HuH-7 (cell line): ENCODE data around the gene PAPLN.
A peak's percentile ranks its signal among the peaks of the same experiment; 100 is the strongest.
"Not testable (repeated sequence)": the region's sequence is repeated elsewhere in the genome, so short reads cannot be mapped to it uniquely, and the experiment has no call there.

ENCODE experiments used
- DNase-seq: peaks from one replicate; pipeline ENCODE4 v3.0.0; 2011; ENCODE audit warnings: low spot score

Gene PAPLN, protein sequence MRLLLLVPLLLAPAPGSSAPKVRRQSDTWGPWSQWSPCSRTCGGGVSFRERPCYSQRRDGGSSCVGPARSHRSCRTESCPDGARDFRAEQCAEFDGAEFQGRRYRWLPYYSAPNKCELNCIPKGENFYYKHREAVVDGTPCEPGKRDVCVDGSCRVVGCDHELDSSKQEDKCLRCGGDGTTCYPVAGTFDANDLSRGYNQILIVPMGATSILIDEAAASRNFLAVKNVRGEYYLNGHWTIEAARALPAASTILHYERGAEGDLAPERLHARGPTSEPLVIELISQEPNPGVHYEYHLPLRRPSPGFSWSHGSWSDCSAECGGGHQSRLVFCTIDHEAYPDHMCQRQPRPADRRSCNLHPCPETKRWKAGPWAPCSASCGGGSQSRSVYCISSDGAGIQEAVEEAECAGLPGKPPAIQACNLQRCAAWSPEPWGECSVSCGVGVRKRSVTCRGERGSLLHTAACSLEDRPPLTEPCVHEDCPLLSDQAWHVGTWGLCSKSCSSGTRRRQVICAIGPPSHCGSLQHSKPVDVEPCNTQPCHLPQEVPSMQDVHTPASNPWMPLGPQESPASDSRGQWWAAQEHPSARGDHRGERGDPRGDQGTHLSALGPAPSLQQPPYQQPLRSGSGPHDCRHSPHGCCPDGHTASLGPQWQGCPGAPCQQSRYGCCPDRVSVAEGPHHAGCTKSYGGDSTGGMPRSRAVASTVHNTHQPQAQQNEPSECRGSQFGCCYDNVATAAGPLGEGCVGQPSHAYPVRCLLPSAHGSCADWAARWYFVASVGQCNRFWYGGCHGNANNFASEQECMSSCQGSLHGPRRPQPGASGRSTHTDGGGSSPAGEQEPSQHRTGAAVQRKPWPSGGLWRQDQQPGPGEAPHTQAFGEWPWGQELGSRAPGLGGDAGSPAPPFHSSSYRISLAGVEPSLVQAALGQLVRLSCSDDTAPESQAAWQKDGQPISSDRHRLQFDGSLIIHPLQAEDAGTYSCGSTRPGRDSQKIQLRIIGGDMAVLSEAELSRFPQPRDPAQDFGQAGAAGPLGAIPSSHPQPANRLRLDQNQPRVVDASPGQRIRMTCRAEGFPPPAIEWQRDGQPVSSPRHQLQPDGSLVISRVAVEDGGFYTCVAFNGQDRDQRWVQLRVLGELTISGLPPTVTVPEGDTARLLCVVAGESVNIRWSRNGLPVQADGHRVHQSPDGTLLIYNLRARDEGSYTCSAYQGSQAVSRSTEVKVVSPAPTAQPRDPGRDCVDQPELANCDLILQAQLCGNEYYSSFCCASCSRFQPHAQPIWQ

GRCh38 chr14:73237219-73237785 lies at the start of gene PAPLN:
TSS of gene PAPLN (plus strand) at chr14:73237506. CDS start at chr14:73239779, 2,273 bp downstream.
- peak; percentile 84 for DNase-seq

GRCh38 chr14:73188501-73188911 lies 48.8 kb upstream of the PAPLN start:
- no peak for DNase-seq

GRCh38 chr14:73189651-73190050 lies 47.7 kb upstream of the PAPLN start:
- no peak for DNase-seq

- DNase-seq = no peak
Measured at GRCh38 chr14:73191441-73191840, 45.9 kb upstream of the PAPLN start.

- not testable (repeated sequence) for DNase-seq
Measured at GRCh38 chr14:73194306-73194705, 43.0 kb upstream of the PAPLN start.

DNA sequence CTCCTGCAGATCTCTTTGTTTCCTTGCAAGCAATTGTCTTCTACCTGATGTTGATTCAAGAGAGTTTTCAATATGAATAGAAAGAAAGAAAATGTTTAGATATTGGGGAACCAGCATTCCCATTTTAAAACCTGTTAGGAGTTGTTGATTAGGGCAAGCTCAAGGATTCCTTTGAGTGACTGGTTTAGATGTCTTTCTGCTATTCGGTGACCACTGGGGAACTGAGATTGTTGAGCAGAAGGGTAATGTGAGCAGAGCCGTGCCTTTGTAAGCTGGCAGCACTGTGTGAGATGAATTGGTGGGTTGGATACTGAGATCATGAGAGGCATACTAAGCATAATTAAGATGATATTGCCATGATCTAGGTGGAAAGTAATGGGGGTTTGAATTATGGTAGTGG lies 39.1 kb upstream of the PAPLN start:
- no peak for DNase-seq

GRCh38 chr14:73203527-73203926 lies 33.8 kb upstream of the PAPLN start:
- no peak for DNase-seq

GRCh38 chr14:73207615-73208014 lies 29.7 kb upstream of the PAPLN start:
- DNase-seq = no peak

- no peak for DNase-seq
Measured at GRCh38 chr14:73208390-73208789, 28.9 kb upstream of the PAPLN start.

DNA sequence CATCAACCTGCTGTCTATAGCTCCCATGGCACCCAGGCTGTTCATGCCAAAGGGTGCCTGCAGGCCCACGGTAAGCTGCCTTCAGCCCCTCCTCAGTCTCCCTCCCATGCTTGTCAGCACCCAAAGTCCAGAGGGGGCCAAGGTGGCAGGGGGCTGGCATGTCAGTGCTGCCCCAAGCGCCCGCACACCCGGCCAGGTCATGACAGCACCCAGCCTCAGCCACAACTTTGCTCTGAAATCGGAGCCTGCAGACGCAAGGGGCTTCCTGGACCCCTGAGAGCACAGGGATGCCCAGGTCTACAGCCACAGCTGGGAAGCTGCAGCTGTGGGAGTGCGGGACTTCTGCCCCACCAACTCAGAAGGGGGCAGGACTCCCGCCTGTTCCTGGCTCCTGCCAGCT lies 28.5 kb upstream of the PAPLN start:
- DNase-seq = no peak

- DNase-seq = no peak
Measured at GRCh38 chr14:73209953-73210352, 27.4 kb upstream of the PAPLN start.

GRCh38 chr14:73211251-73212040 lies 25.9 kb upstream of the PAPLN start:
- DNase-seq = no peak

DNA sequence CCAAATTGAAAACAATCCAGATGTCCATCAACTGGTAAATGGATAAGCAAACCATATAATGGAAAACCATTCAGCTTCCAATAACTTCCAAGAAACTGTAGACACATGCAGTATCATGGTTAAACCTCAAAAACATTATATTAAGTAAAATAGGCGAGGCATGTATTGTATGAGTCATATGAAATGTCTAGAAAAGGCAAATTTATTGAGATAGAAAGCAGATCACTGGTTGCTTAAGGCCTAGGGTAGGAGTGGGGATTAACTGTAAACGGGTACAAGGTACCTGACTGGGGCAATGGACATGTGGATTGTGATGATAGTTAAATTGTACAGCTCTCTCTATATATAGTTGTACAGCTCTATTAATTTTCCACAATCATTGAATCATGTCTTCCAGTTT lies 21.3 kb upstream of the PAPLN start:
- DNase-seq = no peak

DNA sequence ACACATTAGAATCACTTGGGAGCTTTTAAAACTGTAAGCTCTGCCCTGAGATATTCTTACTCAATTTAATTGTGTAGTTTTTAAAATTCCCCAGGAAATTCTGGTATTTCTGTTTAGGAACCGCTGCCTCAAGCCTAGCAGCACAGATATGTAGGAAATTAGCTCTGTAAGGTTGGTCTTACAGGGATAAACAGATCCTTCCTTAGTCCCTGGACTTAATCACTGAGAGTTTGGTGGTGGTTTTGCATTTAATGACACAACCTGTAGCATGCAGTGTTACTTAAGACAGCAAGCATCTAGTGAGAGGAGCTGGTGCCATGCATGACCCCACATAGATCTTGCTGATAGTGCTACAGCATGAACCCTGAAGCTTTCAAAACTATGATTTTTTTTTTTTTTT lies 19.9 kb upstream of the PAPLN start:
- DNase-seq = no peak

DNA sequence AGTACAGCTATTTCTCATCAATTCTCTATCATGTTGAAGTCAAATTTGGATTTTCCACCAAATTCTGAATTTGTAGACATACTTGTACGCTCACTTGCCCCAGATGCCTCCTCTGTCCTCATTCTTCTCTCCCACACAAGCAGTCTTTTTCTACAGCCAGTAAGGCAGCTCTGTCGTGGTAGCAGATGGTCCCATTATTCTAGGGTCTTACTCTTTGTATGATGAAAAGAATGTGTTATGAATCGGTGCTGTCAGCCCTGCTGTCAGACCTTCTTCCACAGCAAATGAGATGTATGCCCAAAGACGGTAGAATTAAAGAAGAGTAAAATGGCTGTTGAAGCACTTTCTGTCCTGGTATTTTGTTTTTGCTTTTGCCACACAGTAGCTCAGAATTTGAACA lies 17.2 kb upstream of the PAPLN start:
- DNase-seq = no peak

- no peak for DNase-seq
Measured at GRCh38 chr14:73220634-73221033, 16.7 kb upstream of the PAPLN start.

DNA sequence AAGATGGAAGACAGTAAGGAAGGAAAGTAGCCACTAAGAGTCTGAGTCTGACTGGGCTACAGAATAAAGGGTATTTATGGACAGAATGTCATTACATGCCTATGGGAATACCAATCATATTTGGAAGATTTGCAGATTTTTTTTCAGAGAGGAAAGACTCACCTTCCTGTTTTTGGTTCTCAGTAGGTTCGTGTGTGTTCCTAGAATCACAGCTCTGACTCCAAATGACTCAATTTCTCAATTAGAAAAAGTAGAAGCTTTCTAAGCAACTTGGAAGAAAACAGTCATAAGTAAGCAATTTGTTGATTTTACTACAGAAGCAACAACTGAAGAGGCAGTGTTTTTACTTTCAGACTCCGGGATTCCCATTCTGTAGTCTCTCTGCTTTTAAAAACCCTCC lies 15.4 kb upstream of the PAPLN start:
- no peak for DNase-seq

DNA sequence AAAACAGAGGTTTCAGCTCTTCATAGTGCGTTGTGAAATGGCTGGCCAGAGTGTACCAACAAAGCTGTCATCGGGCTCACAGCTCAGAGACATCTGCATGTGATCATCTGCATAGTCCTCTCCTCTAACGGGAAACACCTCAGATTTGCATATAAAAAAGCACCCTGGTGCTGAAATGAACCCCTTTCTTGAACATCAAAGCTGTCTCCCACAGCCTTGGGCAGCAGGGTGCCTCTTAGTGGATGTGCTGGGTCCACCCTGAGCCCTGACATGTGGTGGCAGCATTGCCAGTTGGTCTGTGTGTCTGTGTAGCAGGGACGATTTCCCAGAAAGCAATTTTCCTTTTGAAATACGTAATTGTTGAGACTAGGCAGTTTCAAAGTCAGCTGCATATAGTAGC lies 14.3 kb upstream of the PAPLN start:
- DNase-seq = no peak

DNA sequence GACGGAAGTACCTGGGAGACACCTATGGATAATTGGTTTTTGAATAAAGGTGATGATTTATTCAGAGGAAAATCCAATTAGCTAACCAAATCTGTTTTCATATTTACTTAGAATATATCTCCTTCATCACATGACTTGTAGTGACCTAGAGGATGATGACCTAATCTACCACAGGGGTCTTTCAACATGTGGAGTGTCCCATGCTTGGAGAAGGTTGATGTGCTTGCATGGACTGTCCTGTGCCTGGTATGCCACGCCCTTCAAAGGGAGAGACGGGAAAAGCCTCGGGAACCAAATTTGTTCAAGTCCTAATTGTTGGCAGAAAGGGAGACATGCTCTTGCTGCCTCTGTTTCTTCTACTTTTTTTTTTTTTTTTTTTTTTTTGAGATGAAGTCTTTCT lies 11.8 kb upstream of the PAPLN start:
- no peak for DNase-seq

DNA sequence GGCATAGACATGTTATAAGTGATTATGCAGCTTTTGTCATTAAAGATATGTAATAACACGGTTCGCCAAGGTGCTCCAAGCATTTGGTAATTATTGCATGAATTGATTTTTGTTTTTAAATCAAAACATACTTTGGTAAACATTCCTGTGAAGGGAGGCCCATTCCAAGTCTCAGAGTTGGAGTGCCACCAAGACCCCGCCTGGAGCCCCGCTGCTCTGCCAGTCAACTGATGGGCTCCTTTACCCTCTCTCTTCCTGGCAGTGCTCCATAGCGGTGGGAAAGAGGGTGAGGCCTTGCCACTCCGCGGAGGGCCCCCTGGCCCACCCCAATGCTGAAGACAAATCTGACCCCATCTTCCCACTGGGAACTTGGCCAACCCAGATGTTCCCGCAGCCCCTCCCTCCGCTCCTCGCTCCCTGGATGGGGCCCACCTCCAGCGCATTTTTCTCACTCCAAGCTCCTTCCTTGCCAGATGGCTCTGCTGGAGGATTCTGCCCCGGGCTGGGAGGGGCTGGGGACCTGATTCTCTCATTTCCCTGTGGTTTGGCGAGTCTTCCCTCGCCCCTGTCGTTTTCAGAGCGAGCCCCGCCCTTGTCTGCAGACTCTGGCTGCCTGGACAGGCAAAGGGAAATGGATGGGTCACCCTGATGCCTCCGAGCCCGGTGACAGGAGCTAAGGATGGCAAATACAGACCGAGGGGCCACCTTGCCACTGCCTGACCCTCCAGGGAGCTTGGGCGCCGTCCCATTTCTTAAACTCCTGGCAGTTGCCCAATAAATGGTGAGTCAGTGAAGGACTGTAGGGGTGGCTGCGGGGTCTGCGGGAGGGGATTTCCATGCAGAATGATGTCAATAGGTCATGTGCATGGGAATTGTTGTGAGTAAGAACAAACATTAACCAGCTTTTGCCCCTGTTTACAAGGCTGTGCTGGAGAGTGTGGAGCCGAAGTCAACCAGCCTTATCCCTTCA lies 9.2 kb upstream of the PAPLN start:
- no peak for DNase-seq
